ENCODE data around the gene AIP. TPM values are rescaled to one million over a fixed set of nuclear protein-coding genes. Genes with fewer than 3 reads are reported as not detected.

Gene AIP
- total and polyA plus RNA-seq, 9 of the 15 experiments (the other 6 are each of a cell fraction or from before 2014, with no cell fraction given) = 5.2 to 92.5 (median 52.7) TPM

GRCh38 chr11:67482275-67482826 is 475 bp upstream of the AIP start (continued):
- TF ChIP-seq KLF16 (IDR thresholded peaks at IDR 0.05) (no peak), ETV1 (tag; conservative IDR thresholded peaks at IDR 0.05; ENCODE audit: low read depth) (no peak), DPF2 (IDR thresholded peaks at IDR 0.05) (peak; percentile 27; the same call in 1 of the 2 replicates), BRCA1 (IDR thresholded peaks at IDR 0.05) (no peak), BRCA1 (CRISPR knock-in tag; IDR thresholded peaks at IDR 0.05) (no peak), HEY1 (CRISPR knock-in tag; IDR thresholded peaks at IDR 0.05; ENCODE audit: borderline replicate concordance) (no peak), SAP30 (IDR thresholded peaks at IDR 0.05; ENCODE audit: borderline replicate concordance, insufficient read depth, low read depth, low read length, poor library complexity, severe bottlenecking) (no peak), CUX1 (CRISPR knock-in tag; IDR thresholded peaks at IDR 0.05) (0 out of 2 replicates have a peak, but pooled peaks have one; percentile 39), PTRF (tag; IDR thresholded peaks at IDR 0.05) (no peak), SRSF1 (IDR thresholded peaks at IDR 0.05; ENCODE audit: low read depth, low read length) (no peak), HLTF (IDR thresholded peaks at IDR 0.05) (no peak), IRF9 (tag; IDR thresholded peaks at IDR 0.05) (no peak), ZKSCAN8 (CRISPR knock-in tag; IDR thresholded peaks at IDR 0.05) (no peak), XRCC5 (IDR thresholded peaks at IDR 0.05; ENCODE audit: low read depth, low read length) (no peak), ZHX1 (conservative IDR thresholded peaks at IDR 0.05; ENCODE audit: low read length) (no peak)

All from K562 (cell line).